HEK293T (cell line): Measurements from ENCODE around the gene LRBA.
A peak's percentile ranks its signal among the peaks of the same experiment; 100 is the strongest.

Source experiments
- CTCF ChIA-PET: fragments of 350-600 bp; formaldehyde crosslinking; extraction: SDS; loops from one replicate; lab custom pipeline; 2021; ENCODE audit warnings: antibody characterized with exemption, inconsistent platforms; lab: Yijun Ruan, JAX
- POLR2A ChIA-PET: fragments of 350-600 bp; formaldehyde crosslinking; extraction: SDS; loops from one replicate; lab custom pipeline; 2020; ENCODE audit warnings: antibody characterized with exemption, inconsistent platforms; lab: Yijun Ruan, JAX
- DNase-seq: peaks from one replicate; pipeline ENCODE4 v3.0.0; 2012; ENCODE audit warnings: mixed read lengths; ENCODE audit errors: extremely low spot score
- ARNT ChIP-seq: fragments of 450-650 bp; IDR thresholded peaks from 2 replicates; pipeline ENCODE4 v1.6.1; 2017; ENCODE audit warnings: mild to moderate bottlenecking
- BHLHE40 ChIP-seq: fragments of 450-650 bp; IDR thresholded peaks from 2 replicates; pipeline ENCODE4 v1.6.1; 2016; ENCODE audit warnings: mild to moderate bottlenecking, moderate library complexity, borderline replicate concordance
- CTBP1 ChIP-seq: fragments of 450-650 bp; IDR thresholded peaks from 2 replicates; pipeline ENCODE4 v1.6.1; 2016; ENCODE audit warnings: borderline replicate concordance
- ELF4 ChIP-seq: fragments of 450-650 bp; IDR thresholded peaks from 2 replicates; pipeline ENCODE4 v1.6.1; 2017; ENCODE audit warnings: antibody characterized with exemption
- FOXA1 ChIP-seq: fragments of 450-650 bp; IDR thresholded peaks from 2 replicates; pipeline ENCODE4 v1.6.1; 2016; ENCODE audit warnings: mild to moderate bottlenecking
- FOXK2 ChIP-seq: fragments of 450-650 bp; IDR thresholded peaks from 2 replicates; pipeline ENCODE4 v1.6.1; 2016; ENCODE audit warnings: mild to moderate bottlenecking
- FOXM1 ChIP-seq: fragments of 450-650 bp; IDR thresholded peaks from 2 replicates; pipeline ENCODE4 v1.6.1; 2017; ENCODE audit warnings: mild to moderate bottlenecking, borderline replicate concordance
- HDGF ChIP-seq: fragments of 450-650 bp; IDR thresholded peaks from 2 replicates; pipeline ENCODE4 v1.6.1; 2017; ENCODE audit warnings: antibody characterized with exemption, borderline replicate concordance
- L3MBTL2 ChIP-seq: fragments of 450-650 bp; conservative IDR thresholded peaks from 2 replicates; pipeline ENCODE4 v1.6.1; 2016; ENCODE audit warnings: mild to moderate bottlenecking
- LEF1 ChIP-seq: fragments of 450-650 bp; IDR thresholded peaks from 2 replicates; pipeline ENCODE4 v1.6.1; 2017; ENCODE audit warnings: mild to moderate bottlenecking, borderline replicate concordance
- NFRKB ChIP-seq: fragments of 450-650 bp; IDR thresholded peaks from 2 replicates; pipeline ENCODE4 v1.6.1; 2016; ENCODE audit warnings: mild to moderate bottlenecking, moderate library complexity
- PKNOX1 ChIP-seq: fragments of 450-650 bp; IDR thresholded peaks from 2 replicates; pipeline ENCODE4 v1.6.1; 2016
- SP1 ChIP-seq: fragments of 450-650 bp; IDR thresholded peaks from 2 replicates; pipeline ENCODE4 v1.6.1; 2017
- SUZ12 ChIP-seq: fragments of 450-650 bp; IDR thresholded peaks from 2 replicates; pipeline ENCODE4 v1.6.1; 2016; ENCODE audit warnings: mild to moderate bottlenecking
- TARDBP ChIP-seq: fragments of 450-650 bp; IDR thresholded peaks from 2 replicates; pipeline ENCODE4 v1.6.1; 2016
- ZNF384 ChIP-seq: fragments of 450-650 bp; IDR thresholded peaks from 2 replicates; pipeline ENCODE4 v1.6.1; 2016

LRBA gene

GRCh38 chr4:151025759-151026158, 10.7 kb upstream of the LRBA start:
- ChIA-PET POLR2A (interaction anchor here (1.3 kb wide), 1 partner anchor 9 kb away, joined by 3 read pairs; no protein-coding TSS in a partner anchor), CTCF (no interaction called here)

GRCh38 chr4:151022586-151022985, 7.5 kb upstream of the LRBA start:
- POLR2A ChIA-PET, result no interaction called here

More at GRCh38 chr4:151025759-151026158, 10.7 kb upstream of the LRBA start:
- no peak for DNase-seq
- TF ChIP-seq ZNF384 (no peak), HDGF (no peak), L3MBTL2 (no peak), PKNOX1 (no peak), FOXK2 (no peak), ELF4 (no peak), BHLHE40 (no peak), SP1 (no peak), TARDBP (no peak), FOXM1 (no peak), NFRKB (no peak), SUZ12 (no peak), LEF1 (no peak), ARNT (no peak), CTBP1 (no peak), FOXA1 (no peak)

GRCh38 chr4:151021637-151022334, 6.7 kb upstream of the LRBA start:
- POLR2A ChIA-PET, result no interaction called here
- DNase-seq, result no peak
- CTCF ChIA-PET, result no interaction called here
- no peak for TF ChIP-seq SUZ12
- no peak for TF ChIP-seq ARNT
- TF ChIP-seq PKNOX1, result no peak
- TF ChIP-seq FOXA1, result no peak
- no peak for TF ChIP-seq FOXK2

More at GRCh38 chr4:151022586-151022985, 7.5 kb upstream of the LRBA start:
- no peak for DNase-seq
- CTCF ChIA-PET, result no interaction called here
- TF ChIP-seq ELF4 (no peak), NFRKB (no peak), ARNT (no peak), SP1 (no peak), HDGF (no peak), ZNF384 (no peak)

GRCh38 chr4:151015459-151016347, 619 bp upstream of the LRBA start:
- ChIA-PET CTCF (interaction anchor here (0.9 kb wide), 1 partner anchor 12 kb away, joined by 3 read pairs; no protein-coding TSS in a partner anchor), POLR2A (interaction anchor here (0.8 to 2.4 kb wide), 7 partner anchors 10 to 132 kb away, joined by 3 to 10 read pairs (median 4); partner anchors contain the start of gene RPS3A)
- TF ChIP-seq LEF1, result no peak
- no peak for TF ChIP-seq HDGF
- TF ChIP-seq CTBP1, result no peak
- TF ChIP-seq PKNOX1, result no peak
- no peak for TF ChIP-seq FOXK2
- TF ChIP-seq NFRKB, result no peak
- TF ChIP-seq TARDBP, result no peak
- no peak for TF ChIP-seq ZNF384
- TF ChIP-seq L3MBTL2, result peak; percentile 42
- DNase-seq, result peak; percentile 87

- TF ChIP-seq ARNT (no peak), FOXK2 (no peak), LEF1 (no peak), CTBP1 (no peak), NFRKB (no peak), TARDBP (no peak), FOXM1 (no peak), SUZ12 (no peak), ELF4 (no peak)
- ChIA-PET POLR2A (interaction anchor here (1.4 kb wide), 1 partner anchor 29 kb away, joined by 4 read pairs; no protein-coding TSS in a partner anchor), CTCF (interaction anchor here (0.5 to 0.8 kb wide), 3 partner anchors 86 to 705 kb away, joined by 3 read pairs; no protein-coding TSS in a partner anchor)
- DNase-seq, result no peak
These were observed 1.1 kb downstream of the LRBA start for GRCh38 chr4:151013944-151014343.

GRCh38 chr4:151013491-151013890, 1.6 kb downstream of the LRBA start:
- CTCF ChIA-PET, result interaction anchor here (0.5 to 0.8 kb wide), 2 partner anchors 106 to 704 kb away, joined by 3 read pairs; no protein-coding TSS in a partner anchor
- POLR2A ChIA-PET, result interaction anchor here (0.7 to 1.4 kb wide), 3 partner anchors 28 to 75 kb away, joined by 3 to 4 read pairs (median 3); no protein-coding TSS in a partner anchor
- DNase-seq, result no peak
- TF ChIP-seq ZNF384 (no peak), NFRKB (no peak), ELF4 (no peak), FOXK2 (no peak), ARNT (no peak), L3MBTL2 (no peak), SUZ12 (no peak), CTBP1 (no peak), FOXA1 (no peak), FOXM1 (no peak), PKNOX1 (no peak), HDGF (no peak), SP1 (no peak)
